Stimulated activated CD4-positive, alpha-beta T cell treated with anti-CD3 and anti-CD28 coated beads, Interleukin-1b, Interleukin-23, amount 100 ng/mL, for 4 hours (primary cell): ENCODE results near the gene POMZP3.
"Not testable (repeated sequence)": the region's sequence is repeated elsewhere in the genome, so short reads cannot be mapped to it uniquely, and the experiment has no call there.

Experiments used
- DNase-seq, 2 donors: peaks; one replicate each; pipeline ENCODE4 v3.0.0-alpha.2; 2020; ENCODE audit warnings: low read depth in 2 of 2

Gene POMZP3

DNA sequence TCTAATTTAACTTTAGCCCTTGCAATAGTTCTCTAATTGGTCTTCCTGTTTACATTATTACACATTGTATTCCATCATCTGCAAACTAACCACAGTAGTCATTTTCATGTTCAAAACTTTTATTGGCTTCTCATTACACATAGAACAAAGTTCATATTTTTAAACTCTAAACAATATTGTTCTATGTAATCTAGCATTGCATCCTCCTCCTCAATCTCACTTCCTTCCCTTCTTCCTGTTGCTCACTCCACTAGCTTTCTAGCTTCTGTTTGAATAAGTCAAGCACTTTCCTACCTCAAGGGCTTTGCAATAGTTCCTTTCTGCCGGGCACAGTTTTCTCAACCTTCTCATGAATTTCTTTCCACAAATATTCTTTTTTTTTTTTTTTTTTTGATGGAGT is 38.5 kb downstream of the POMZP3 start:
- not testable (repeated sequence) for DNase-seq

- DNase-seq: not testable (repeated sequence)
Measured at GRCh38 chr7:76586585-76587315, 40.3 kb downstream of the POMZP3 start.

DNA sequence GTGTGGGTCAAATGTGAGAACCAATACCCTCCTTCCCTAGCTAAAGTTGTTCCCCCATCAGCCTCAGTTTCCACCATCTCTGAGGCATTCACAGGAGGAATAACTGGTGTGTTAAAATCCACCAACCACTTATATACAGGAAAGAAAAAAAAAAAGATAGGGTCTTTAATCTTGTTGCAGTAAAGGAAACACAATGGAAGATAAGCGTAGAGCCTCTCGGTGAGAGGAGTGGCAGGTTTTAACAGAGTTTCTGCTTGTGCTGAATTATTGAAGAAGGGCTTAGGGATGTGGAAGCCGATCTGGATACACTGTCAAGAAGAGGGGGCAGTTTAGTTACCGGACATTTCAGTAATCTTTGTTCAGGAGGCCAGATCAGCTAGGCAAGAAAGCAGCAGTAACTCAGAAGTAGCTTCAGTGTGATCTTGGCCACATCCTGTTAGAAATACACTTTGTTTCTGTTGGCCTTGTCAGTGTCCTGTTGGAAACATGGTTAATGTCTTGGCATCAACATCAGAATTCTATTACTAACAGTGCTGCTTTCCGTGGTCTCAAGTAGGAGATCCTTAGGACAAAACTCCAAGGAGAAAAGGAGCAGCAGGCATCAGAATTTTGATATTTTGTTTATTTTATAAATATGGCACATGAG is 43.3 kb downstream of the POMZP3 start:
- not testable (repeated sequence) for DNase-seq

GRCh38 chr7:76582848-76583631 is 44.0 kb downstream of the POMZP3 start:
- not testable (repeated sequence) for DNase-seq

DNA sequence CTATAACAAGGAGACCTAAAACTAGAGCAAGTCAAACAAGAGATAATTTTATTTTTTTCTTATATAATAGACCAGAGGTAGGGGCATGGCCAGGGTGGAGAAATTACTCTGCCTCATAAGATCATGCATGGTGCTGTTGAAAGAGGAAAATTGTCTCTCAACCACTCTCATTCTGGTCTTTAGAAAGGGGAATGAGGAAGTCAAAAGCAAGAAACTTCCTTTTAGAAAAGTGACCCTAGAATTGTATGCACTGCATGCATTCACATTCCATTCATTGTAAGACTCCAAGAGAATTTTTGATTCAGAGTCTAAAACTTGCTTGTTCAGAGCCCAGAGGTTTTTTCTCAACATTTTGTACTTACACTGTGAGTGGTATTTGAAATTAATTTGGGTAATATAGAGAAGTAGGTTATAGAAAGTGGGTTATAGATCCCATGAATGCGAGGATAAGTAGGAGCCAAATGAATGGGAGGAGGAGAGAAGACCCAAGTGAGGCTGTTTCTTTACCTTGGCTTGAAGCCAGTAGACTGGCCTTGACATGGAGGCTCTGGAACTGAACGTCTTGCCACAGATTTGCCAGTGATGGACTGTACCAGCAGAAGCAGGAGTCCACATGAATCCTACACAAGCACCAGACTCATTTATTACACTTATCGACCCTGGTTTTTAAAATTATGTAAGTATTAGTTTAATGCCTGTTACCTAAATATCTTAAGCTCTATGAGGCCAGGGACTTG is 51.0 kb downstream of the POMZP3 start:
- DNase-seq: not testable (repeated sequence)

DNA sequence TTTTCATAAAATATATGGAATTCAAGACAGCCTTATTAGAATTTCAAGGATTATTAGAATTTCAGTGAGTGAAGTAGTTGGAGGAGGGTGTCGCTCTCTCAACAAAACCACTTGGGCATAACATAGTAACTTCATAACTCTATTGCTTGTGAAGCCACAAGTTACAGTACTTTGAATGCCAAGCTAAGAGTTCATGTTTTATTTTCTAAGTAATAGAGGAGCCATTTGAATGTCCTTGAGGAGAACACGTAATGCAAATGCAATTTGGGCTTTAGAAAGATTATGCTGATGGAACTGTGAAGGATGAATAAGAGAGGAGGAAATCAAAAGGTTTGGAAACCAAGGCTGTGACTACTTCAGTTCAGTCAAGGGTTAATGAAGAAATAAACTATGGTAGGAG is 51.6 kb downstream of the POMZP3 start:
- DNase-seq: not testable (repeated sequence)

- DNase-seq: not testable (repeated sequence)
Measured at GRCh38 chr7:76572296-76572695, 54.8 kb downstream of the POMZP3 start.

GRCh38 chr7:76570324-76570775 is 56.7 kb downstream of the POMZP3 start:
- not testable (repeated sequence) for DNase-seq

DNA sequence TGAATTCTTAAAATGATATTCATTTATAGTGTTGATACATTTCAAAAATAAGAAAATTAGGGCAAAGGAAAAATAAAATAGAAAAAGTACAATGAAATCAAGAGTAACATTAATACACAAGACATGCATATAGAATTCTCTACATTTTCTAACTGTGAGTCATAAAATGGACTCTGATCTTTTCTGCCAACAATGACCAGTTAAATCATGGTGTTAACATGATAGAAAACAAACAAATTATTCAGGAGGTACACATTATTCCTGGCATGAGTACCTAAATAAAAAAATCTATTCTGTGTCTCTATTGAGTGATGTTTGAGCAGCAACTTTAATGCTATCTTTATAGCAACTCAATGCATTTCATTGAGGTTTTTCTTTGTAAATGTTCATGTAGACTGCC is 58.3 kb downstream of the POMZP3 start:
- not testable (repeated sequence) for DNase-seq

DNA sequence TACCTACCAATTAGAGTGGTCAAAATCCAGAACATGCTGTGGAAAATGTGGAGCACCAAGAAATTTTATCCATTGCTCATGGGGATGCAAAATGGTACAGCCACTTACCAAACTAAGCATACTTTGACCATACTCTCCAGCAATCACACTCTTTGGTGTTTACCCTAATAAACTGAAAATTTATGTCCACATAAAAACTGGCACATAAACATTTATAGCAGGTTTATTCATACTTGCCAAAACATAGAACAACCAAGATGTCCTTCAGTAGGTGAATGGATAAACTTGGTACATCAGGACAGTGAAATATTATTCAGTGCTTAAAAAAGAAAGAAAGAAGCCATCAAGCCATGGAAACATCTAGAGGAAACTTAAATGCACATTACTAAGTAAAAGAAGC is 59.3 kb downstream of the POMZP3 start:
- not testable (repeated sequence) for DNase-seq

DNA sequence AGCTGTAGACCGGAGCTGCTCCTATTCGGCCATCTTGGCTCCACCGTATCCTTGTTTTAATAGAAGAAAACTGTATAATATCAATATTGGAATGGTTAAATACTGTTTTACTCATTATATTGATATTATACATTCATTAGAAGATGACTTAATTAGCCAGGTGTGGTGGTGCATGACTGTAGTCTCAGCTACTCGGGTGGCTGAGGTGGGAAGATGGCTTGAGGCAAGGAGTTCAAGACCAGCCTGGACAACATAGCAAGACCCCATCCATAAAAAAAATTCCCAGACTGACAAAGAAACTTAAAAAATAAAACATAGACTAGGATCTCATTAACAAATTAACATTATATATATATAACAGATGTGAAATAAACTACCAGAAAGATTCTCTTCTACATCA is 59.8 kb downstream of the POMZP3 start:
- not testable (repeated sequence) for DNase-seq

- not testable (repeated sequence) for DNase-seq
Measured at GRCh38 chr7:76565001-76565400, 62.1 kb downstream of the POMZP3 start.

- not testable (repeated sequence) for DNase-seq
Measured at GRCh38 chr7:76561342-76561741, 65.7 kb downstream of the POMZP3 start.

- not testable (repeated sequence) for DNase-seq
Measured at GRCh38 chr7:76560157-76560556, 66.9 kb downstream of the POMZP3 start.
